HepG2 (cell line): ENCODE results near the gene STK32C. TPM values are rescaled to one million over a fixed set of nuclear protein-coding genes. Genes with fewer than 3 reads are reported as not detected.

Experiments
- E2F5 ChIP-seq: sonication (generic); formaldehyde crosslinking; conservative IDR thresholded peaks from 2 replicates; pipeline ENCODE4 v1.4.0; 2020; ENCODE audit warnings: missing genetic modification reagents
- KDM3A ChIP-seq: IDR thresholded peaks from 2 replicates; pipeline ENCODE4 v1.6.1; 2018; ENCODE audit warnings: low read depth, missing compliant biosample characterization
- KLF13 ChIP-seq: sonication (generic); formaldehyde crosslinking; IDR thresholded peaks from 2 replicates; pipeline ENCODE4 v1.4.0; 2020; ENCODE audit warnings: mild to moderate bottlenecking, missing genetic modification reagents
- USF2 ChIP-seq, 2 experiments: sonication (generic) in 1 of 2; formaldehyde crosslinking in 1 of 2; IDR thresholded peaks; 2 replicates each; pipeline versions ENCODE4 v1.5.1 to v1.6.1; 2011 to 2020; ENCODE audit warnings: borderline replicate concordance in 1 of 2, low read depth in 1 of 2, low read length in 1 of 2, mild to moderate bottlenecking in 1 of 2, missing genetic modification reagents in 1 of 2, moderate library complexity in 1 of 2
- ZNF124 ChIP-seq: sonication (generic); formaldehyde crosslinking; IDR thresholded peaks from 2 replicates; pipeline ENCODE4 v1.4.0; 2020; ENCODE audit warnings: missing genetic modification reagents
- ZNF564 ChIP-seq: sonication (generic); formaldehyde crosslinking; IDR thresholded peaks from 2 replicates; pipeline ENCODE4 v1.8.1; 2023; ENCODE audit warnings: mild to moderate bottlenecking, missing genetic modification reagents
- polyA plus RNA-seq, 8 experiments: library from polyadenylated mRNA; depleted of rRNA in 3 of 8; stranded (reverse) in 7 of 8; unstranded in 1 of 8; fragments of >200 nt; fragmentation: Illumina TruSeq in 4 of 8; extraction: Trizol in 4 of 8; gene quantifications; 2 replicates each; pipeline versions ENCODE4 v1.2.1 to v1.2.3, GENCODE V29; 2011 to 2016; ENCODE audit warnings: low read depth in 4 of 8, missing spikeins in 1 of 8, mixed read lengths in 1 of 8; ENCODE audit not compliant: insufficient read depth in 1 of 8
- total RNA-seq, 5 experiments: library from RNA; depleted of rRNA; stranded (reverse); fragments of >200 nt; fragmentation: Illumina TruSeq; extraction: Trizol; gene quantifications; 2 replicates each; pipeline ENCODE4 v1.2.3, GENCODE V29; 2016; ENCODE audit warnings: low read depth in 1 of 5
- TF ChIP-seq, protein P1 (sequence below): sonication (generic); formaldehyde crosslinking; IDR thresholded peaks from 2 replicates; pipeline ENCODE4 v1.5.0; 2020; ENCODE audit warnings: mild to moderate bottlenecking, missing genetic modification reagents, borderline replicate concordance

Gene STK32C
- total and polyA plus RNA-seq, 2 of the 13 experiments (the other 11 are each of a cell fraction or from before 2014, with no cell fraction given) = 10.9 to 19.4 TPM

DNA sequence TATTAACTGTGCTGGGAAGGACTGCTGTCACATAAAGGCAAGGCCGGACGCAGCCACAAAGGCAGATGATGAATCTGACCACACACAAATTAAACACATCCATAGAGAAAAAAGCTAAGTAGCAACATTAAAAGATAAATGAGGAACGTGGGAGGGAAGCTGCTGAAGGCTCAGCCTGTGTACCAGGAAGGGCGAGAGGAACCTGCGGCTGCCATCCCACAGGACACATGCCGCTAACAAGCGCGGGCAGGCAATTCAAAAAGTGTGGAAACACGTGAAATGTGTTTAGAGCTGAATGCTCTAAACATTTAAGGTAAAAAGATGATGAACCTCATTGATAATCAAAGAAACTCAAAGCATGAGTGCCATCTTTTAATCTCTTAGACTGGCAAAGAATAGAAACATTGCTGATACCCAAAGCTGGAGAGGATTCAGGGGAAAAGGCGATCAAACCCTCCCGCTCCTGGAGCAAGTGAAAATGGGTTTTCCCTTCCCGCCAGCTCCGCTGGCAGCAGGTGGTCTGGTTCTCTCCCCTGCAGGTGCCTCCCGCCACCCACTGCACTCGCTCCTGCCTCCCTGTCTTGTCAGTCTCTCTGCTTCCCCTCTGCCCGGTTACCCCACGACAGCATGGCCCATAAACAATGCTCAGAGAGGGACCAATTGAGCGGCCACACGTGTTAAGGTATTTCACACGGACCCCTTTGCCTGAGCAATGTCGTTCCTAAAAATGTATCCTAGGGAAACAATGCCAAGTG lies 4.2 kb downstream of the STK32C start (continued):
- TF ChIP-seq KDM3A (CRISPR knock-in tag) (no peak), ZNF564 (no peak), E2F5 (CRISPR knock-in tag) (no peak), ZNF124 (CRISPR knock-in tag) (no peak), USF2 (IDR thresholded peaks at IDR 0.05; ENCODE audit: low read depth, low read length) (no peak), USF2 (CRISPR knock-in tag; IDR thresholded peaks at IDR 0.05; ENCODE audit: borderline replicate concordance) (no peak), KLF13 (CRISPR knock-in tag) (no peak)
- TF ChIP-seq, protein P1, sequence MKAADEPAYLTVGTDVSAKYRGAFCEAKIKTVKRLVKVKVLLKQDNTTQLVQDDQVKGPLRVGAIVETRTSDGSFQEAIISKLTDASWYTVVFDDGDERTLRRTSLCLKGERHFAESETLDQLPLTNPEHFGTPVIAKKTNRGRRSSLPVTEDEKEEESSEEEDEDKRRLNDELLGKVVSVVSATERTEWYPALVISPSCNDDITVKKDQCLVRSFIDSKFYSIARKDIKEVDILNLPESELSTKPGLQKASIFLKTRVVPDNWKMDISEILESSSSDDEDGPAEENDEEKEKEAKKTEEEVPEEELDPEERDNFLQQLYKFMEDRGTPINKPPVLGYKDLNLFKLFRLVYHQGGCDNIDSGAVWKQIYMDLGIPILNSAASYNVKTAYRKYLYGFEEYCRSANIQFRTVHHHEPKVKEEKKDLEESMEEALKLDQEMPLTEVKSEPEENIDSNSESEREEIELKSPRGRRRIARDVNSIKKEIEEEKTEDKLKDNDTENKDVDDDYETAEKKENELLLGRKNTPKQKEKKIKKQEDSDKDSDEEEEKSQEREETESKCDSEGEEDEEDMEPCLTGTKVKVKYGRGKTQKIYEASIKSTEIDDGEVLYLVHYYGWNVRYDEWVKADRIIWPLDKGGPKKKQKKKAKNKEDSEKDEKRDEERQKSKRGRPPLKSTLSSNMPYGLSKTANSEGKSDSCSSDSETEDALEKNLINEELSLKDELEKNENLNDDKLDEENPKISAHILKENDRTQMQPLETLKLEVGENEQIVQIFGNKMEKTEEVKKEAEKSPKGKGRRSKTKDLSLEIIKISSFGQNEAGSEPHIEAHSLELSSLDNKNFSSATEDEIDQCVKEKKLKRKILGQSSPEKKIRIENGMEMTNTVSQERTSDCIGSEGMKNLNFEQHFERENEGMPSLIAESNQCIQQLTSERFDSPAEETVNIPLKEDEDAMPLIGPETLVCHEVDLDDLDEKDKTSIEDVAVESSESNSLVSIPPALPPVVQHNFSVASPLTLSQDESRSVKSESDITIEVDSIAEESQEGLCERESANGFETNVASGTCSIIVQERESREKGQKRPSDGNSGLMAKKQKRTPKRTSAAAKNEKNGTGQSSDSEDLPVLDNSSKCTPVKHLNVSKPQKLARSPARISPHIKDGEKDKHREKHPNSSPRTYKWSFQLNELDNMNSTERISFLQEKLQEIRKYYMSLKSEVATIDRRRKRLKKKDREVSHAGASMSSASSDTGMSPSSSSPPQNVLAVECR (CRISPR knock-in tag) = no peak
